Ishikawa (cell line): ENCODE data around the gene CDHR5.

ENCODE experiments used
- CREB1 ChIP-seq: IDR thresholded peaks from 2 replicates; pipeline ENCODE4 v1.6.1; 2012; ENCODE audit warnings: low read depth
- EP300 ChIP-seq: IDR thresholded peaks from 2 replicates; pipeline ENCODE4 v1.6.1; 2012; ENCODE audit warnings: borderline replicate concordance
- TAF1 ChIP-seq: IDR thresholded peaks from 2 replicates; pipeline ENCODE4 v1.6.1; 2012; ENCODE audit warnings: low read depth, mild to moderate bottlenecking
- TCF12 ChIP-seq: IDR thresholded peaks from 2 replicates; pipeline ENCODE4 v1.6.1; 2012; ENCODE audit warnings: low read depth
- YY1 ChIP-seq: IDR thresholded peaks from 2 replicates; pipeline ENCODE4 v1.6.1; 2012; ENCODE audit warnings: low read depth
- TF ChIP-seq, protein P1 (sequence below): IDR thresholded peaks from 2 replicates; pipeline ENCODE4 v1.6.1; 2012

DNA sequence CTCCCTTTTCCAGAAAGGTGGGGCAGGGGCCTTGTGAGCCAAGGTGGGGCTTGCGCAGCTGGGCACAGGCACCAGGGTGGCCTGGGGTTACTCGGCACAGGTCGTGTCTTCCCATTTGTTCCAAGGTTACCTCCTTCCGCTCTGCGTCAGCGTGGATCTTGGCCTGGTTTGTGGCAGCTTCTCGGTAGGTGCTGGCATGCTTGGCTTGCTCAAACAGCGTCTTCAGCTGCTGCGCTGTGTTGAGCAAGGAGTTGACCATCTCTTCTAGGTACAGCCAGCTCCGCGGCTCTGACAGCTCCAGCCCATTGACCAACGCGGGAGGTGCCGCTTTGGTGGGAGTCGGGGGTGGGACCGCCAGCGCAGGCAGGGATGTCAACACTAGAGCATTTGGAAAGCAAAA is 49.7 kb upstream of the CDHR5 start:
- TF ChIP-seq, protein P1, sequence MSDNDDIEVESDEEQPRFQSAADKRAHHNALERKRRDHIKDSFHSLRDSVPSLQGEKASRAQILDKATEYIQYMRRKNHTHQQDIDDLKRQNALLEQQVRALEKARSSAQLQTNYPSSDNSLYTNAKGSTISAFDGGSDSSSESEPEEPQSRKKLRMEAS, result no peak
- TF ChIP-seq EP300 (no peak), YY1 (no peak), CREB1 (no peak), TAF1 (no peak), TCF12 (no peak)
